HepG2 (cell line): ENCODE measurements around the gene POLR3E. TPM values are rescaled to one million over a fixed set of nuclear protein-coding genes. Genes with fewer than 3 reads are reported as not detected.
A peak's percentile ranks its signal among the peaks of the same experiment; 100 is the strongest.

Experiments
- BCLAF1 ChIP-seq: fragments of 450-650 bp; IDR thresholded peaks from 2 replicates; pipeline ENCODE4 v1.6.1; 2017; ENCODE audit warnings: mild to moderate bottlenecking
- CENPX ChIP-seq: sonication (generic); formaldehyde crosslinking; IDR thresholded peaks from 2 replicates; pipeline ENCODE4 v1.9.0; 2021; ENCODE audit warnings: mild to moderate bottlenecking, missing genetic modification reagents, moderate library complexity
- FOSL1 ChIP-seq: sonication (generic); formaldehyde crosslinking; IDR thresholded peaks from 2 replicates; pipeline ENCODE4 v1.9.0; 2021; ENCODE audit warnings: missing genetic modification reagents, borderline replicate concordance
- FOXC1 ChIP-seq: sonication (generic); formaldehyde crosslinking; IDR thresholded peaks from 2 replicates; pipeline ENCODE4 v1.8.0; 2022; ENCODE audit warnings: mild to moderate bottlenecking, missing genetic modification reagents, borderline replicate concordance
- GZF1 ChIP-seq: sonication (generic); formaldehyde crosslinking; IDR thresholded peaks from 2 replicates; pipeline ENCODE4 v1.5.1; 2020; ENCODE audit warnings: mild to moderate bottlenecking, missing genetic modification reagents
- HMG20A ChIP-seq: IDR thresholded peaks from 2 replicates; pipeline ENCODE4 v1.6.1; 2016; ENCODE audit warnings: borderline replicate concordance
- JUNB ChIP-seq: sonication (generic); formaldehyde crosslinking; IDR thresholded peaks from 2 replicates; pipeline ENCODE4 v1.8.0; 2022; ENCODE audit warnings: missing genetic modification reagents, mild to moderate bottlenecking, borderline replicate concordance
- KAT7 ChIP-seq: IDR thresholded peaks from 2 replicates; pipeline ENCODE4 v1.6.1; 2018; ENCODE audit warnings: borderline replicate concordance, missing compliant biosample characterization
- KDM3A ChIP-seq: IDR thresholded peaks from 2 replicates; pipeline ENCODE4 v1.6.1; 2018; ENCODE audit warnings: low read depth, missing compliant biosample characterization
- MAF1 ChIP-seq: sonication (generic); formaldehyde crosslinking; IDR thresholded peaks from 2 replicates; pipeline ENCODE4 v1.5.0; 2020; ENCODE audit warnings: missing genetic modification reagents, borderline replicate concordance
- MEF2D ChIP-seq: sonication (generic); formaldehyde crosslinking; IDR thresholded peaks from 2 replicates; pipeline ENCODE4 v1.5.1; 2020; ENCODE audit warnings: mild to moderate bottlenecking, missing genetic modification reagents
- TAF1 ChIP-seq: sonication (generic); formaldehyde crosslinking; IDR thresholded peaks from 2 replicates; pipeline ENCODE4 v1.4.0; 2020; ENCODE audit warnings: missing genetic modification reagents
- TGIF2 ChIP-seq: IDR thresholded peaks from 2 replicates; pipeline ENCODE4 v1.6.1; 2016; ENCODE audit warnings: control low read depth, missing compliant biosample characterization
- ZBTB38 ChIP-seq: sonication (generic); formaldehyde crosslinking; IDR thresholded peaks from 2 replicates; pipeline ENCODE4 v1.5.1; 2020; ENCODE audit warnings: mild to moderate bottlenecking, missing genetic modification reagents
- ZBTB7B ChIP-seq: sonication (generic); formaldehyde crosslinking; IDR thresholded peaks from 2 replicates; pipeline ENCODE4 v1.4.0; 2020; ENCODE audit warnings: missing genetic modification reagents
- ZEB1 ChIP-seq: IDR thresholded peaks from 2 replicates; pipeline ENCODE4 v1.6.1; 2012; ENCODE audit warnings: mild to moderate bottlenecking, low read depth, inconsistent platforms; ENCODE audit not compliant: insufficient replicate concordance
- ZMYM2 ChIP-seq: sonication (generic); formaldehyde crosslinking; IDR thresholded peaks from 2 replicates; pipeline ENCODE4 v1.8.0; 2022; ENCODE audit warnings: mild to moderate bottlenecking, missing genetic modification reagents
- ZNF101 ChIP-seq: sonication (generic); formaldehyde crosslinking; IDR thresholded peaks from 2 replicates; pipeline ENCODE4 v1.4.0; 2020; ENCODE audit warnings: mild to moderate bottlenecking, low read depth, missing genetic modification reagents, borderline replicate concordance
- ZNF335 ChIP-seq: sonication (generic); formaldehyde crosslinking; IDR thresholded peaks from 2 replicates; pipeline ENCODE4 v1.4.0; 2020; ENCODE audit warnings: missing genetic modification reagents
- ZNF740 ChIP-seq: sonication (generic); formaldehyde crosslinking; IDR thresholded peaks from 2 replicates; pipeline ENCODE4 v1.4.0; 2020; ENCODE audit warnings: missing genetic modification reagents
- ZNF75D ChIP-seq: sonication (generic); formaldehyde crosslinking; IDR thresholded peaks from 2 replicates; pipeline ENCODE4 v1.8.1; 2023; ENCODE audit warnings: missing genetic modification reagents, mild to moderate bottlenecking, borderline replicate concordance
- ZSCAN20 ChIP-seq: sonication (generic); formaldehyde crosslinking; IDR thresholded peaks from 2 replicates; pipeline ENCODE4 v1.4.0; 2020; ENCODE audit warnings: missing genetic modification reagents, mild to moderate bottlenecking, borderline replicate concordance
- polyA plus RNA-seq, 8 experiments: library from polyadenylated mRNA; depleted of rRNA in 3 of 8; stranded (reverse) in 7 of 8; unstranded in 1 of 8; fragments of >200 nt; fragmentation: Illumina TruSeq in 4 of 8; extraction: Trizol in 4 of 8; gene quantifications; 2 replicates each; pipeline versions ENCODE4 v1.2.1 to v1.2.3, GENCODE V29; 2011 to 2016; ENCODE audit warnings: low read depth in 4 of 8, missing spikeins in 1 of 8, mixed read lengths in 1 of 8; ENCODE audit not compliant: insufficient read depth in 1 of 8
- total RNA-seq, 5 experiments: library from RNA; depleted of rRNA; stranded (reverse); fragments of >200 nt; fragmentation: Illumina TruSeq; extraction: Trizol; gene quantifications; 2 replicates each; pipeline ENCODE4 v1.2.3, GENCODE V29; 2016; ENCODE audit warnings: low read depth in 1 of 5
- TF ChIP-seq, protein P1 (sequence below): sonication (generic); formaldehyde crosslinking; IDR thresholded peaks from 2 replicates; pipeline ENCODE4 v1.4.0; 2020; ENCODE audit warnings: mild to moderate bottlenecking, missing genetic modification reagents
- TF ChIP-seq, protein P2 (sequence below): sonication (generic); formaldehyde crosslinking; IDR thresholded peaks from 2 replicates; pipeline ENCODE4 v1.5.0; 2020; ENCODE audit warnings: missing genetic modification reagents
- TF ChIP-seq, protein P3 (sequence below): sonication (generic); formaldehyde crosslinking; IDR thresholded peaks from 2 replicates; pipeline ENCODE4 v1.5.1; 2020; ENCODE audit warnings: missing genetic modification reagents, mild to moderate bottlenecking, borderline replicate concordance

Gene POLR3E
- total and polyA plus RNA-seq, 2 of the 13 experiments (the other 11 are each of a cell fraction or from before 2014, with no cell fraction given): 135 to 262 TPM

GRCh38 chr16:22297114-22297870 is at the start of gene POLR3E (continued):
- TF ChIP-seq MEF2D (CRISPR knock-in tag) (peak; percentile 94), KAT7 (CRISPR knock-in tag) (peak; percentile 99; the same call in 1 of the 2 replicates), ZNF335 (CRISPR knock-in tag) (peak; percentile 89), ZSCAN20 (CRISPR knock-in tag) (peak; percentile 96; the same call in 1 of the 2 replicates), ZEB1 (peak; percentile 90), ZBTB38 (CRISPR knock-in tag) (peak; percentile 90), TAF1 (CRISPR knock-in tag) (peak; percentile 99), ZNF75D (CRISPR knock-in tag) (no peak), BCLAF1 (no peak), FOSL1 (CRISPR knock-in tag) (0 out of 2 replicates have a peak, but pooled peaks have one; percentile 42), MAF1 (CRISPR knock-in tag) (peak; percentile 100), ZMYM2 (CRISPR knock-in tag) (peak; percentile 98), JUNB (CRISPR knock-in tag) (peak; percentile 49), TGIF2 (CRISPR knock-in tag) (no peak; the same call in 1 of the 2 replicates), HMG20A (CRISPR knock-in tag) (peak; percentile 69), ZBTB7B (peak; percentile 99), ZNF740 (CRISPR knock-in tag) (peak; percentile 98), ZNF101 (CRISPR knock-in tag) (peak; percentile 77; the same call in 1 of the 2 replicates), KDM3A (CRISPR knock-in tag) (peak; percentile 100), GZF1 (CRISPR knock-in tag) (no peak; the same call in 1 of the 2 replicates), CENPX (CRISPR knock-in tag) (no peak), FOXC1 (CRISPR knock-in tag) (peak; percentile 99)
- TF ChIP-seq, protein P1, sequence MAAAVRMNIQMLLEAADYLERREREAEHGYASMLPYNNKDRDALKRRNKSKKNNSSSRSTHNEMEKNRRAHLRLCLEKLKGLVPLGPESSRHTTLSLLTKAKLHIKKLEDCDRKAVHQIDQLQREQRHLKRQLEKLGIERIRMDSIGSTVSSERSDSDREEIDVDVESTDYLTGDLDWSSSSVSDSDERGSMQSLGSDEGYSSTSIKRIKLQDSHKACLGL: peak; percentile 99; the same call in 1 of the 2 replicates
- TF ChIP-seq, protein P2, sequence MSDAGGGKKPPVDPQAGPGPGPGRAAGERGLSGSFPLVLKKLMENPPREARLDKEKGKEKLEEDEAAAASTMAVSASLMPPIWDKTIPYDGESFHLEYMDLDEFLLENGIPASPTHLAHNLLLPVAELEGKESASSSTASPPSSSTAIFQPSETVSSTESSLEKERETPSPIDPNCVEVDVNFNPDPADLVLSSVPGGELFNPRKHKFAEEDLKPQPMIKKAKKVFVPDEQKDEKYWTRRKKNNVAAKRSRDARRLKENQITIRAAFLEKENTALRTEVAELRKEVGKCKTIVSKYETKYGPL: no peak
- TF ChIP-seq, protein P3, sequence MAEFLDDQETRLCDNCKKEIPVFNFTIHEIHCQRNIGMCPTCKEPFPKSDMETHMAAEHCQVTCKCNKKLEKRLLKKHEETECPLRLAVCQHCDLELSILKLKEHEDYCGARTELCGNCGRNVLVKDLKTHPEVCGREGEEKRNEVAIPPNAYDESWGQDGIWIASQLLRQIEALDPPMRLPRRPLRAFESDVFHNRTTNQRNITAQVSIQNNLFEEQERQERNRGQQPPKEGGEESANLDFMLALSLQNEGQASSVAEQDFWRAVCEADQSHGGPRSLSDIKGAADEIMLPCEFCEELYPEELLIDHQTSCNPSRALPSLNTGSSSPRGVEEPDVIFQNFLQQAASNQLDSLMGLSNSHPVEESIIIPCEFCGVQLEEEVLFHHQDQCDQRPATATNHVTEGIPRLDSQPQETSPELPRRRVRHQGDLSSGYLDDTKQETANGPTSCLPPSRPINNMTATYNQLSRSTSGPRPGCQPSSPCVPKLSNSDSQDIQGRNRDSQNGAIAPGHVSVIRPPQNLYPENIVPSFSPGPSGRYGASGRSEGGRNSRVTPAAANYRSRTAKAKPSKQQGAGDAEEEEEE (CRISPR knock-in tag): peak; percentile 75; the same call in 1 of the 2 replicates
